Measurements from ENCODE around the gene ATP5F1D. TPM values are rescaled to one million over a fixed set of nuclear protein-coding genes. Genes with fewer than 3 reads are reported as not detected.
A peak's percentile ranks its signal among the peaks of the same experiment; 100 is the strongest.

Gene ATP5F1D
- total and polyA plus RNA-seq, 11 donors: 201 to 1,034 (median 459) TPM

- no peak for TF ChIP-seq POLR2A (IDR thresholded peaks at IDR 0.05)
- TF ChIP-seq CTCF (IDR thresholded peaks at IDR 0.05): no peak
- Histone ChIP-seq H3K9me3 (no peaks in the 10 kb centered on the region), H3K4me3 (peak overlapping the region in 1 of 12 donors; percentile 16), H3K27me3 (peaks cover 0 to 15% (median 0%) of the 10 kb centered on the region in 9 donors), H3K4me1 (peaks cover 1 to 62% (median 34%) of the 10 kb centered on the region in 12 donors), H3K36me3 (no peaks in the 10 kb centered on the region), H3K27ac (no peak overlapping the region)
- DNase-seq (no peak), ATAC-seq (no peak)
- WGBS, 4 donors: 81 to 89% (median 88%) methylated on average over 26 to 39 of the region's 39 CpGs
- intact Hi-C loops (cut with DNase I): loop anchor here in 1 of 10 donors (5.0 kb wide), 1 partner anchor 124 kb away; no protein-coding TSS in a partner anchor
Observed at GRCh38 chr19:1235625-1236538, 5.7 kb upstream of the ATP5F1D start.

GRCh38 chr19:1236576-1236975, 5.0 kb upstream of the ATP5F1D start:
- TF ChIP-seq POLR2A (IDR thresholded peaks at IDR 0.05) (no peak), CTCF (IDR thresholded peaks at IDR 0.05) (no peak)
- Histone ChIP-seq H3K36me3 (no peaks in the 10 kb centered on the region), H3K4me1 (peaks cover 5 to 67% (median 39%) of the 10 kb centered on the region in 12 donors), H3K27ac (peak overlapping the region in 2 of 12 donors; percentile 56 to 68), H3K4me3 (peak overlapping the region; percentile 18 to 79 (median 64)), H3K9me3 (no peaks in the 10 kb centered on the region), H3K27me3 (peaks cover 0 to 15% (median 0%) of the 10 kb centered on the region in 9 donors)
- DNase-seq (no peak), ATAC-seq (no peak)
- 22 to 100% (median 38%) methylated on average over 1 to 42 of the region's 42 CpGs for WGBS, 4 donors
- intact Hi-C loops (cut with DNase I): loop anchor here in 1 of 10 donors (5.0 kb wide), 1 partner anchor 124 kb away; no protein-coding TSS in a partner anchor

- DNase-seq (peak in 2 of 5 donors; percentile 37 to 72), ATAC-seq (peak in 1 of 4 donors; percentile 17)
- Histone ChIP-seq H3K4me1 (peaks cover 5 to 66% (median 39%) of the 10 kb centered on the region in 12 donors), H3K36me3 (no peaks in the 10 kb centered on the region), H3K27ac (peak overlapping the region in 6 of 12 donors; percentile 35 to 68 (median 56)), H3K27me3 (peaks cover 0 to 15% (median 0%) of the 10 kb centered on the region in 9 donors), H3K4me3 (peak overlapping the region; percentile 18 to 79 (median 64)), H3K9me3 (no peaks in the 10 kb centered on the region)
- intact Hi-C loops (cut with DNase I): loop anchor here in 1 of 10 donors (5.0 kb wide), 1 partner anchor 125 kb away; no protein-coding TSS in a partner anchor
- TF ChIP-seq CTCF (IDR thresholded peaks at IDR 0.05) (no peak), POLR2A (IDR thresholded peaks at IDR 0.05) (no peak)
- 0 to 1% (median 1%) methylated on average over 11 to 60 of the region's 60 CpGs for WGBS, 4 donors
Observed at GRCh38 chr19:1237027-1237659, 4.4 kb upstream of the ATP5F1D start.
